ENCODE data around the gene LZTR1. TPM values are rescaled to one million over a fixed set of nuclear protein-coding genes. Genes with fewer than 3 reads are reported as not detected.

LZTR1 gene
- total and polyA plus RNA-seq, 2 experiments from 2014 or later: 9.2 to 39.9 TPM

DNA sequence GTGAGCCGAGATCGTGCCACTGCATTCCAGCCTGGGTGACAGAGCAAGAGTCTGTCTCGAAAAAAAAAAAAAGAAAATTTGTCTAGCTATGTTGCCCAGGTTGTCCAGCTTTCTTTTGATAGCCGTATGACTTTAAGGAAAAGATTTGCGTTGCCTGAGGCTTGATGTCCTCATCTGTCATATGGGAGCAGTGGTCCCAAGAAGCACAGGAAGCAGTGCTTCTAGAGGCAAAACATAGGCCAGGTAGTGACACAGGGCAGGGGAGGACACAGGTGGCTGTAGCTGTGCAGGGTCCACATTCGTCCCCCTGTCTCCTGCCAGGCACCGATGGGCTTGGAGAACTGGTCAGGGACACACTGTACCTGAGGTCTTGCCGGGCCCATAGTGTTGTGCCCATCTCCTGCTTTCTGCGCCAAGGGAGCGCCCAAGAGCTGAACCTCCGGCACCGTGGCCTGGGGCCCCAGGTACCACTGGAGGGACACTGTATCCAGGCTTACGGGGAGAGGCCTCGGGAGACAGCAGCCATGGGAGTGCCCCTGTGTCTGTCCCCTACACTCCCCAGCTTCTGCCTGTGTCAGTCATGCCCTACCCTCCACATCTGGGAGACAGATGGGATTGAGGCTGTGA is 65.1 kb downstream of the LZTR1 start:
- Histone ChIP-seq H3K36me3 (ENCODE audit: insufficient read depth) (no peaks in the 10 kb centered on the region), H3K4me3 (no peak overlapping the region), H3K27ac (ENCODE audit: low read depth) (no peak overlapping the region), H3K9me2 (ENCODE audit: insufficient read depth) (no peaks in the 10 kb centered on the region), H3K79me2 (replicated peaks; ENCODE audit: insufficient read depth) (no peaks in the 10 kb centered on the region), H2AFZ (no peak overlapping the region), H3K4me2 (no peak overlapping the region), H3K4me1 (ENCODE audit: insufficient read depth) (peaks cover 9% of the 10 kb centered on the region), H4K20me1 (replicated peaks; ENCODE audit: insufficient read depth) (no peaks in the 10 kb centered on the region), H3K27me3 (ENCODE audit: insufficient read depth) (no peaks in the 10 kb centered on the region), H3F3A (replicated peaks; ENCODE audit: low read depth) (0 out of 2 replicates have a peak, but pooled peaks cover 4% of the 10 kb centered on the region)
- TF ChIP-seq CREB1 (CRISPR knock-in tag; IDR thresholded peaks at IDR 0.05; ENCODE audit: low read depth) (no peak), EZH2 (IDR thresholded peaks at IDR 0.05; ENCODE audit: low read depth, unreplicated experiment) (no peak), EZH2phosphoT487 (IDR thresholded peaks at IDR 0.05; ENCODE audit: unreplicated experiment) (no peak), STAT1 (IDR thresholded peaks at IDR 0.05; ENCODE audit: unreplicated experiment) (no peak), ZNF331 (CRISPR knock-in tag; IDR thresholded peaks at IDR 0.05; ENCODE audit: low read depth) (no peak), ZNF114 (CRISPR knock-in tag; IDR thresholded peaks at IDR 0.05) (no peak), JUNB (IDR thresholded peaks at IDR 0.05; ENCODE audit: unreplicated experiment) (no peak), POLR2AphosphoS5 (IDR thresholded peaks at IDR 0.05; ENCODE audit: low read depth) (no peak), NANOG (IDR thresholded peaks at IDR 0.05; ENCODE audit: borderline replicate concordance) (no peak)
- TF ChIP-seq, protein P1, sequence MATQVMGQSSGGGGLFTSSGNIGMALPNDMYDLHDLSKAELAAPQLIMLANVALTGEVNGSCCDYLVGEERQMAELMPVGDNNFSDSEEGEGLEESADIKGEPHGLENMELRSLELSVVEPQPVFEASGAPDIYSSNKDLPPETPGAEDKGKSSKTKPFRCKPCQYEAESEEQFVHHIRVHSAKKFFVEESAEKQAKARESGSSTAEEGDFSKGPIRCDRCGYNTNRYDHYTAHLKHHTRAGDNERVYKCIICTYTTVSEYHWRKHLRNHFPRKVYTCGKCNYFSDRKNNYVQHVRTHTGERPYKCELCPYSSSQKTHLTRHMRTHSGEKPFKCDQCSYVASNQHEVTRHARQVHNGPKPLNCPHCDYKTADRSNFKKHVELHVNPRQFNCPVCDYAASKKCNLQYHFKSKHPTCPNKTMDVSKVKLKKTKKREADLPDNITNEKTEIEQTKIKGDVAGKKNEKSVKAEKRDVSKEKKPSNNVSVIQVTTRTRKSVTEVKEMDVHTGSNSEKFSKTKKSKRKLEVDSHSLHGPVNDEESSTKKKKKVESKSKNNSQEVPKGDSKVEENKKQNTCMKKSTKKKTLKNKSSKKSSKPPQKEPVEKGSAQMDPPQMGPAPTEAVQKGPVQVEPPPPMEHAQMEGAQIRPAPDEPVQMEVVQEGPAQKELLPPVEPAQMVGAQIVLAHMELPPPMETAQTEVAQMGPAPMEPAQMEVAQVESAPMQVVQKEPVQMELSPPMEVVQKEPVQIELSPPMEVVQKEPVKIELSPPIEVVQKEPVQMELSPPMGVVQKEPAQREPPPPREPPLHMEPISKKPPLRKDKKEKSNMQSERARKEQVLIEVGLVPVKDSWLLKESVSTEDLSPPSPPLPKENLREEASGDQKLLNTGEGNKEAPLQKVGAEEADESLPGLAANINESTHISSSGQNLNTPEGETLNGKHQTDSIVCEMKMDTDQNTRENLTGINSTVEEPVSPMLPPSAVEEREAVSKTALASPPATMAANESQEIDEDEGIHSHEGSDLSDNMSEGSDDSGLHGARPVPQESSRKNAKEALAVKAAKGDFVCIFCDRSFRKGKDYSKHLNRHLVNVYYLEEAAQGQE (IDR thresholded peaks at IDR 0.05; ENCODE audit: unreplicated experiment): no peak
- TF ChIP-seq, protein P2, sequence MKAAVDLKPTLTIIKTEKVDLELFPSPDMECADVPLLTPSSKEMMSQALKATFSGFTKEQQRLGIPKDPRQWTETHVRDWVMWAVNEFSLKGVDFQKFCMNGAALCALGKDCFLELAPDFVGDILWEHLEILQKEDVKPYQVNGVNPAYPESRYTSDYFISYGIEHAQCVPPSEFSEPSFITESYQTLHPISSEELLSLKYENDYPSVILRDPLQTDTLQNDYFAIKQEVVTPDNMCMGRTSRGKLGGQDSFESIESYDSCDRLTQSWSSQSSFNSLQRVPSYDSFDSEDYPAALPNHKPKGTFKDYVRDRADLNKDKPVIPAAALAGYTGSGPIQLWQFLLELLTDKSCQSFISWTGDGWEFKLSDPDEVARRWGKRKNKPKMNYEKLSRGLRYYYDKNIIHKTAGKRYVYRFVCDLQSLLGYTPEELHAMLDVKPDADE (IDR thresholded peaks at IDR 0.05): no peak
- TF ChIP-seq, protein P3, sequence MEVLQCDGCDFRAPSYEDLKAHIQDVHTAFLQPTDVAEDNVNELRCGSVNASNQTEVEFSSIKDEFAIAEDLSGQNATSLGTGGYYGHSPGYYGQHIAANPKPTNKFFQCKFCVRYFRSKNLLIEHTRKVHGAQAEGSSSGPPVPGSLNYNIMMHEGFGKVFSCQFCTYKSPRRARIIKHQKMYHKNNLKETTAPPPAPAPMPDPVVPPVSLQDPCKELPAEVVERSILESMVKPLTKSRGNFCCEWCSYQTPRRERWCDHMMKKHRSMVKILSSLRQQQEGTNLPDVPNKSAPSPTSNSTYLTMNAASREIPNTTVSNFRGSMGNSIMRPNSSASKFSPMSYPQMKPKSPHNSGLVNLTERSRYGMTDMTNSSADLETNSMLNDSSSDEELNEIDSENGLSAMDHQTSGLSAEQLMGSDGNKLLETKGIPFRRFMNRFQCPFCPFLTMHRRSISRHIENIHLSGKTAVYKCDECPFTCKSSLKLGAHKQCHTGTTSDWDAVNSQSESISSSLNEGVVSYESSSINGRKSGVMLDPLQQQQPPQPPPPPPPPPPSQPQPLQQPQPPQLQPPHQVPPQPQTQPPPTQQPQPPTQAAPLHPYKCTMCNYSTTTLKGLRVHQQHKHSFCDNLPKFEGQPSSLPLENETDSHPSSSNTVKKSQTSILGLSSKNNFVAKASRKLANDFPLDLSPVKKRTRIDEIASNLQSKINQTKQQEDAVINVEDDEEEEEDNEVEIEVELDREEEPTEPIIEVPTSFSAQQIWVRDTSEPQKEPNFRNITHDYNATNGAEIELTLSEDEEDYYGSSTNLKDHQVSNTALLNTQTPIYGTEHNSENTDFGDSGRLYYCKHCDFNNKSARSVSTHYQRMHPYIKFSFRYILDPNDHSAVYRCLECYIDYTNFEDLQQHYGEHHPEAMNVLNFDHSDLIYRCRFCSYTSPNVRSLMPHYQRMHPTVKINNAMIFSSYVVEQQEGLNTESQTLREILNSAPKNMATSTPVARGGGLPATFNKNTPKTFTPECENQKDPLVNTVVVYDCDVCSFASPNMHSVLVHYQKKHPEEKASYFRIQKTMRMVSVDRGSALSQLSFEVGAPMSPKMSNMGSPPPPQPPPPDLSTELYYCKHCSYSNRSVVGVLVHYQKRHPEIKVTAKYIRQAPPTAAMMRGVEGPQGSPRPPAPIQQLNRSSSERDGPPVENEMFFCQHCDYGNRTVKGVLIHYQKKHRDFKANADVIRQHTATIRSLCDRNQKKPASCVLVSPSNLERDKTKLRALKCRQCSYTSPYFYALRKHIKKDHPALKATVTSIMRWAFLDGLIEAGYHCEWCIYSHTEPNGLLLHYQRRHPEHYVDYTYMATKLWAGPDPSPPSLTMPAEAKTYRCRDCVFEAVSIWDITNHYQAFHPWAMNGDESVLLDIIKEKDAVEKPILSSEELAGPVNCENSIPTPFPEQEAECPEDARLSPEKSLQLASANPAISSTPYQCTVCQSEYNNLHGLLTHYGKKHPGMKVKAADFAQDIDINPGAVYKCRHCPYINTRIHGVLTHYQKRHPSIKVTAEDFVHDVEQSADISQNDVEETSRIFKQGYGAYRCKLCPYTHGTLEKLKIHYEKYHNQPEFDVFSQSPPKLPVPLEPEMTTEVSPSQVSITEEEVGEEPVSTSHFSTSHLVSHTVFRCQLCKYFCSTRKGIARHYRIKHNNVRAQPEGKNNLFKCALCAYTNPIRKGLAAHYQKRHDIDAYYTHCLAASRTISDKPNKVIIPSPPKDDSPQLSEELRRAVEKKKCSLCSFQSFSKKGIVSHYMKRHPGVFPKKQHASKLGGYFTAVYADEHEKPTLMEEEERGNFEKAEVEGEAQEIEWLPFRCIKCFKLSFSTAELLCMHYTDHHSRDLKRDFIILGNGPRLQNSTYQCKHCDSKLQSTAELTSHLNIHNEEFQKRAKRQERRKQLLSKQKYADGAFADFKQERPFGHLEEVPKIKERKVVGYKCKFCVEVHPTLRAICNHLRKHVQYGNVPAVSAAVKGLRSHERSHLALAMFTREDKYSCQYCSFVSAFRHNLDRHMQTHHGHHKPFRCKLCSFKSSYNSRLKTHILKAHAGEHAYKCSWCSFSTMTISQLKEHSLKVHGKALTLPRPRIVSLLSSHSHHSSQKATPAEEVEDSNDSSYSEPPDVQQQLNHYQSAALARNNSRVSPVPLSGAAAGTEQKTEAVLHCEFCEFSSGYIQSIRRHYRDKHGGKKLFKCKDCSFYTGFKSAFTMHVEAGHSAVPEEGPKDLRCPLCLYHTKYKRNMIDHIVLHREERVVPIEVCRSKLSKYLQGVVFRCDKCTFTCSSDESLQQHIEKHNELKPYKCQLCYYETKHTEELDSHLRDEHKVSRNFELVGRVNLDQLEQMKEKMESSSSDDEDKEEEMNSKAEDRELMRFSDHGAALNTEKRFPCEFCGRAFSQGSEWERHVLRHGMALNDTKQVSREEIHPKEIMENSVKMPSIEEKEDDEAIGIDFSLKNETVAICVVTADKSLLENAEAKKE (CRISPR knock-in tag; IDR thresholded peaks at IDR 0.05): no peak
- TF ChIP-seq, protein P4, sequence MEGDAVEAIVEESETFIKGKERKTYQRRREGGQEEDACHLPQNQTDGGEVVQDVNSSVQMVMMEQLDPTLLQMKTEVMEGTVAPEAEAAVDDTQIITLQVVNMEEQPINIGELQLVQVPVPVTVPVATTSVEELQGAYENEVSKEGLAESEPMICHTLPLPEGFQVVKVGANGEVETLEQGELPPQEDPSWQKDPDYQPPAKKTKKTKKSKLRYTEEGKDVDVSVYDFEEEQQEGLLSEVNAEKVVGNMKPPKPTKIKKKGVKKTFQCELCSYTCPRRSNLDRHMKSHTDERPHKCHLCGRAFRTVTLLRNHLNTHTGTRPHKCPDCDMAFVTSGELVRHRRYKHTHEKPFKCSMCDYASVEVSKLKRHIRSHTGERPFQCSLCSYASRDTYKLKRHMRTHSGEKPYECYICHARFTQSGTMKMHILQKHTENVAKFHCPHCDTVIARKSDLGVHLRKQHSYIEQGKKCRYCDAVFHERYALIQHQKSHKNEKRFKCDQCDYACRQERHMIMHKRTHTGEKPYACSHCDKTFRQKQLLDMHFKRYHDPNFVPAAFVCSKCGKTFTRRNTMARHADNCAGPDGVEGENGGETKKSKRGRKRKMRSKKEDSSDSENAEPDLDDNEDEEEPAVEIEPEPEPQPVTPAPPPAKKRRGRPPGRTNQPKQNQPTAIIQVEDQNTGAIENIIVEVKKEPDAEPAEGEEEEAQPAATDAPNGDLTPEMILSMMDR (conservative IDR thresholded peaks at IDR 0.05; ENCODE audit: low read depth in 2 of 2): no peak
- peaks cover 27% of the 10 kb centered on the region for H3K4me1 Mint-ChIP-seq
- no peak overlapping the region for H3K27ac Mint-ChIP-seq
- H3K27me3 Mint-ChIP-seq (ENCODE audit: insufficient read depth, low read depth, poor library complexity): peaks cover 26% of the 10 kb centered on the region
- no peak overlapping the region for H3K4me3 Mint-ChIP-seq
- H3K9me3 Mint-ChIP-seq: no peaks in the 10 kb centered on the region
- no peaks in the 10 kb centered on the region for H3K36me3 Mint-ChIP-seq (ENCODE audit: low read depth)
- DNase-seq (ENCODE audit: low spot score) (no peak), ATAC-seq (no peak)
